ENCODE results near the gene RAPGEF6. TPM values are rescaled to one million over a fixed set of nuclear protein-coding genes. Genes with fewer than 3 reads are reported as not detected.

Gene RAPGEF6
- total and polyA plus RNA-seq, 12 donors = 2.5 to 33.8 (median 14.4) TPM

DNA sequence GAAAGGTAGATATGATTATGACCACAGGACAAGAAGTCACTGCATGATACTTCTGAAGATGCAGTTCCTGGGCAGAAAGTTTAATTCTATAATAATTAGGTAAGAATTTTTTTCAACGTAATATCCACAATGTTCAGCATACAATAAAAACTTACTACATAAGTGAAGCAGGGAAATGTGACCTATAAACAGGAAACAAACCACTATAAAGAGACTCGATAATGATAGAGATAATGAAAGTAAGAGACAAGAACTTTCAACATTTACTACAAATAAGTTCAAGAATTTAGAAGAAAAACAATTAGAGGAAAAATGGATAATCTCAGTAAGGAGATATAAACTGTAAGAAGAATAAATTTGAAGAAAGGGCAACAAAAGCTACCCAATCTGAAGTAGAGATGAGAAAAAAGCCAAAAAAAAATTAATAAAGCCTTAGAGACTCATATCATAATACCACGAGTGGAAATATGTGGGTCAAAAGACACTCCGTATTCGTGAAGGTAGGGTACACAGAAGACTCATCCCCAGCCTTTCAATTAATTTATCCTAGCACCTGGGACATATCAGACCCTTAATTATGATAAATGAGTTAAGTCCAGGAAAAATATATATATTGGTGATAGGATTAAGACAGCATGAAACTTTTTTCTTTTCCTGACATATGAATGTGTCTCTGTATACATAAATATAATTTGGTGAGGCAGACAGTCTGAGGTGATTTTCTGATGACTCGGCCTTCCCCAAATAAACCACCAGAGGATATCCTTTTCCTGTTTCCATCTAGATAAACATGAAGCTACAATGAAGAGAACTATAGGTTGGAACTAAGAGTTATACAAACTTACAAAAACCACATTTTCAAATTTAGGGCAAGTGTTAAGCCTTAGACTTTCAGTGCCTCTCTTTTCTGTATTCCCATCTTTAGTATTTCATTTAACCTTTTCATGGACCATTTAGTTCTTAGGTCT is 120.4 kb downstream of the RAPGEF6 start:
- H3K27ac ChIP-seq = peak overlapping the region in 3 of 5 donors; percentile 6 to 46 (median 24)
- 60 to 69% (median 62%) methylated on average over 6 of the region's 6 CpGs for WGBS, 4 donors
- TF ChIP-seq POLR2A (IDR thresholded peaks at IDR 0.05) = no peak
- TF ChIP-seq, protein P1, sequence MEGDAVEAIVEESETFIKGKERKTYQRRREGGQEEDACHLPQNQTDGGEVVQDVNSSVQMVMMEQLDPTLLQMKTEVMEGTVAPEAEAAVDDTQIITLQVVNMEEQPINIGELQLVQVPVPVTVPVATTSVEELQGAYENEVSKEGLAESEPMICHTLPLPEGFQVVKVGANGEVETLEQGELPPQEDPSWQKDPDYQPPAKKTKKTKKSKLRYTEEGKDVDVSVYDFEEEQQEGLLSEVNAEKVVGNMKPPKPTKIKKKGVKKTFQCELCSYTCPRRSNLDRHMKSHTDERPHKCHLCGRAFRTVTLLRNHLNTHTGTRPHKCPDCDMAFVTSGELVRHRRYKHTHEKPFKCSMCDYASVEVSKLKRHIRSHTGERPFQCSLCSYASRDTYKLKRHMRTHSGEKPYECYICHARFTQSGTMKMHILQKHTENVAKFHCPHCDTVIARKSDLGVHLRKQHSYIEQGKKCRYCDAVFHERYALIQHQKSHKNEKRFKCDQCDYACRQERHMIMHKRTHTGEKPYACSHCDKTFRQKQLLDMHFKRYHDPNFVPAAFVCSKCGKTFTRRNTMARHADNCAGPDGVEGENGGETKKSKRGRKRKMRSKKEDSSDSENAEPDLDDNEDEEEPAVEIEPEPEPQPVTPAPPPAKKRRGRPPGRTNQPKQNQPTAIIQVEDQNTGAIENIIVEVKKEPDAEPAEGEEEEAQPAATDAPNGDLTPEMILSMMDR (IDR thresholded peaks at IDR 0.05) = peak in 1 of 6 experiments; percentile 5

DNA sequence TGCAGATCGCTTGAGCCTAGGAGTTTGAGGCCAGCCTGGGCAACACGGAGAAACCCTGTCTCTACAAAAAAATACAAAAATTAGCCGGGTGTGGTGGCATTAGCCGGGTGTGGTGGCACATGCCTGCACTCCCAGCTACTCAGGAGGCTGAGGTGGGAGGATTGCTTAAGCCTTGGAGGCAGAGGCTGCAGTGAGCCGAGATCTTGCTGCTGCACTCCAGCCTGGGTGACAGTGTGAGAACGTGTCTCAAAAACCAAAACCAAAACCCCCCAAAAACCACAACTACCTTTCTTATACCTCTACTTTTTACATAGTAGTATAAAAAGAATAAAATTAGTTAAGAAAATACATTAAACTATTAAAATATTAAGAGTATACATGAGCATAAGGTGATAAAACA is 121.2 kb downstream of the RAPGEF6 start:
- Histone ChIP-seq H3K9me3 (replicated peaks in 1 of 3) (peaks cover 0 to 4% (median 0%) of the 10 kb centered on the region in 3 donors), H3K4me1 (replicated peaks in 1 of 2) (no peaks in the 10 kb centered on the region), H3K36me3 (replicated peaks in 1 of 2) (no peaks in the 10 kb centered on the region), H3K27me3 (no peaks in the 10 kb centered on the region), H3K27ac (no peak overlapping the region), H3K4me3 (no peak overlapping the region)
- WGBS, 4 donors = 89 to 95% (median 91%) methylated on average over 6 of the region's 6 CpGs
- intact Hi-C loops (cut with DNase I) = no loop called here
- DNase-seq = no peak
- TF ChIP-seq, protein P1 (IDR thresholded peaks at IDR 0.05) = no peak
- TF ChIP-seq POLR2A (IDR thresholded peaks at IDR 0.05) = no peak

More for the DNA sequence above, 120.4 kb downstream of the RAPGEF6 start:
- DNase-seq = no peak
- no peaks in the 10 kb centered on the region for H3K36me3 ChIP-seq (replicated peaks in 1 of 2)
- peaks cover 0 to 4% (median 0%) of the 10 kb centered on the region in 3 donors for H3K9me3 ChIP-seq (replicated peaks in 1 of 3)
- intact Hi-C loops (cut with DNase I) = no loop called here
- no peaks in the 10 kb centered on the region for H3K4me1 ChIP-seq (replicated peaks in 1 of 2)
- H3K4me3 ChIP-seq = peak overlapping the region in 1 of 4 donors; percentile 25
- no peaks in the 10 kb centered on the region for H3K27me3 ChIP-seq

DNA sequence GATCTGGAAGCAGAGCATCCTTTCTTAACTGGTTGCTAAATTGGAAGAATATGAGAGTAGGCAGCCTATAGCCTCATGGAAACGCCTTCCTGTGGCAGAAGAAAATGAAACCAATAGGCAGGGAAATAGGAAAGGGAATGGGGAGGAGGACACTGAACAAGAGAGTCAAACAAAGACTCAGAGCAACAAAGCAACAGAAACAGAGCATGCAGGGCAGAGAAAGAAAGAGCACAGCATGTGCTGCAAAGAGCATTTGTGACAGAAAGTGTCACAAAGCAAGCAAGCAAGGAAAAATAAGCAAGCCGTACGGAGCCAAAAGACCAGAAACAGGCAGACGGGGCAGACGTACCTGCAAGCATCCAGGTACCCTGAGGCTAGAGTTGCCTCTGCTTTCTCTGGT is 123.1 kb downstream of the RAPGEF6 start:
- H3K27ac ChIP-seq = no peak overlapping the region
- no peaks in the 10 kb centered on the region for H3K27me3 ChIP-seq
- peaks cover 0 to 4% (median 0%) of the 10 kb centered on the region in 3 donors for H3K9me3 ChIP-seq (replicated peaks in 1 of 3)
- intact Hi-C loops (cut with DNase I) = no loop called here
- no peak for TF ChIP-seq POLR2A (IDR thresholded peaks at IDR 0.05)
- TF ChIP-seq, protein P1 (IDR thresholded peaks at IDR 0.05) = no peak
- no peak overlapping the region for H3K4me3 ChIP-seq
- no peaks in the 10 kb centered on the region for H3K4me1 ChIP-seq (replicated peaks in 1 of 2)
- no peaks in the 10 kb centered on the region for H3K36me3 ChIP-seq (replicated peaks in 1 of 2)
- DNase-seq = no peak
- WGBS, 4 donors = 90 to 93% (median 91%) methylated on average over 5 of the region's 5 CpGs

DNA sequence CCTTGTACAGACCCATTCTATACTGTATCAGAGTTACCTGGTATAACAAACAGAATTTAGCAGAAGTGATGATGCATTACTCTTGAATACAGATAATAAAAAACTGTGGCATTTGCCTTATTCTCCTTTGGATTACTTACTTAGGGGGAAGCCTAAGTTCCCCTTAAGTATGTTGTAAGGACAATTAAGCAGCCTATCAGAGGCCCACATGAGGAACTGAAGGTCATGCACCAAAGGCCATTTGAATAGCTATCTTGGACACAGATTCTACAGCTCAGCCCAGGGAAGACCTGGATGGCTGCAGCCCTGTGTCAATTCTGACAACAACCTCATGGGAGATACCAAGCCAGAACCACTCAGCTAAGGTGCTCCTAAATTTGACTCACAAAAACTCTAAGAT is 125.2 kb downstream of the RAPGEF6 start:
- Histone ChIP-seq H3K27ac (no peak overlapping the region), H3K27me3 (no peaks in the 10 kb centered on the region), H3K4me1 (replicated peaks in 1 of 2) (no peaks in the 10 kb centered on the region), H3K36me3 (replicated peaks in 1 of 2) (no peaks in the 10 kb centered on the region), H3K4me3 (no peak overlapping the region), H3K9me3 (replicated peaks in 1 of 3) (peaks cover 0 to 4% (median 0%) of the 10 kb centered on the region in 3 donors)
- no peak for TF ChIP-seq POLR2A (IDR thresholded peaks at IDR 0.05)
- TF ChIP-seq, protein P1 (IDR thresholded peaks at IDR 0.05) = no peak
- no peak for DNase-seq
- intact Hi-C loops (cut with DNase I) = no loop called here

Measured in adrenal gland (tissue), 12 donors.